ENCODE measurements around the gene CDRT15. TPM values are rescaled to one million over a fixed set of nuclear protein-coding genes. Genes with fewer than 3 reads are reported as not detected.
"Not testable (repeated sequence)": the region's sequence is repeated elsewhere in the genome, so short reads cannot be mapped to it uniquely, and the experiment has no call there.

The CDRT15 gene
- not detected for total RNA-seq (ENCODE audit: unreplicated experiment)
- long read RNA-seq, result 0 reads

- not testable (repeated sequence) for H3K36me3 Mint-ChIP-seq (ENCODE audit: unreplicated experiment); H3K4me3 Mint-ChIP-seq (ENCODE audit: unreplicated experiment); DNase-seq; H3K27me3 Mint-ChIP-seq (ENCODE audit: unreplicated experiment); H3K4me1 Mint-ChIP-seq (ENCODE audit: low read depth, unreplicated experiment); H3K9me3 Mint-ChIP-seq (ENCODE audit: unreplicated experiment); H3K27ac Mint-ChIP-seq (ENCODE audit: unreplicated experiment)
Measured at GRCh38 chr17:14236762-14237161, at the start of gene CDRT15. Gene CDRT15, minus strand, starts transcription at chr17:14236862. Its CDS starts 29 bp downstream, at chr17:14236833.

- no peak overlapping the region for H3K4me3 Mint-ChIP-seq (ENCODE audit: unreplicated experiment)
- H3K27ac Mint-ChIP-seq (ENCODE audit: unreplicated experiment), result no peak overlapping the region
- no peak for TF ChIP-seq CTCF (IDR thresholded peaks at IDR 0.05; ENCODE audit: partially characterized antibody, unreplicated experiment)
- peaks cover 2% of the 10 kb centered on the region for H3K4me1 Mint-ChIP-seq (ENCODE audit: low read depth, unreplicated experiment)
- H3K36me3 Mint-ChIP-seq (ENCODE audit: unreplicated experiment), result no peaks in the 10 kb centered on the region
- no peak for DNase-seq
- no peaks in the 10 kb centered on the region for H3K27me3 Mint-ChIP-seq (ENCODE audit: unreplicated experiment)
- no peaks in the 10 kb centered on the region for H3K9me3 Mint-ChIP-seq (ENCODE audit: unreplicated experiment)
Measured at GRCh38 chr17:14282726-14283125, 46.1 kb upstream of the CDRT15 start.

- no peak overlapping the region for H3K27ac Mint-ChIP-seq (ENCODE audit: unreplicated experiment)
Measured at GRCh38 chr17:14281530-14281929, 44.9 kb upstream of the CDRT15 start.

GRCh38 chr17:14276535-14277250 is 40.0 kb upstream of the CDRT15 start:
- H3K4me3 Mint-ChIP-seq (ENCODE audit: unreplicated experiment), result no peak overlapping the region
- no peak for DNase-seq
- no peak for TF ChIP-seq CTCF (IDR thresholded peaks at IDR 0.05; ENCODE audit: partially characterized antibody, unreplicated experiment)
- no peaks in the 10 kb centered on the region for H3K9me3 Mint-ChIP-seq (ENCODE audit: unreplicated experiment)
- no peaks in the 10 kb centered on the region for H3K27me3 Mint-ChIP-seq (ENCODE audit: unreplicated experiment)
- H3K27ac Mint-ChIP-seq (ENCODE audit: unreplicated experiment), result no peak overlapping the region
- no peaks in the 10 kb centered on the region for H3K36me3 Mint-ChIP-seq (ENCODE audit: unreplicated experiment)
- peaks cover 2% of the 10 kb centered on the region for H3K4me1 Mint-ChIP-seq (ENCODE audit: low read depth, unreplicated experiment)

More at GRCh38 chr17:14281530-14281929, 44.9 kb upstream of the CDRT15 start:
- Mint-ChIP-seq H3K9me3 (ENCODE audit: unreplicated experiment) (no peaks in the 10 kb centered on the region), H3K4me1 (ENCODE audit: low read depth, unreplicated experiment) (peaks cover 2% of the 10 kb centered on the region), H3K4me3 (ENCODE audit: unreplicated experiment) (no peak overlapping the region), H3K27me3 (ENCODE audit: unreplicated experiment) (no peaks in the 10 kb centered on the region), H3K36me3 (ENCODE audit: unreplicated experiment) (no peaks in the 10 kb centered on the region)
- no peak for DNase-seq
- TF ChIP-seq CTCF (IDR thresholded peaks at IDR 0.05; ENCODE audit: partially characterized antibody, unreplicated experiment), result no peak

- no peak overlapping the region for H3K4me3 Mint-ChIP-seq (ENCODE audit: unreplicated experiment)
- peaks cover 5% of the 10 kb centered on the region for H3K9me3 Mint-ChIP-seq (ENCODE audit: unreplicated experiment)
- H3K27me3 Mint-ChIP-seq (ENCODE audit: unreplicated experiment), result peaks cover 2% of the 10 kb centered on the region
- peaks cover 8% of the 10 kb centered on the region for H3K4me1 Mint-ChIP-seq (ENCODE audit: low read depth, unreplicated experiment)
- no peak for DNase-seq
- no peaks in the 10 kb centered on the region for H3K36me3 Mint-ChIP-seq (ENCODE audit: unreplicated experiment)
- no peak for TF ChIP-seq CTCF (IDR thresholded peaks at IDR 0.05; ENCODE audit: partially characterized antibody, unreplicated experiment)
- no peak overlapping the region for H3K27ac Mint-ChIP-seq (ENCODE audit: unreplicated experiment)
Measured at GRCh38 chr17:14270508-14270907, 33.8 kb upstream of the CDRT15 start.

Data from glutamatergic neuron (in vitro differentiated cells).